Fibroblast of skin of left biceps (primary cell): ENCODE results near the gene IDH1.
"Not testable (repeated sequence)": the region's sequence is repeated elsewhere in the genome, so short reads cannot be mapped to it uniquely, and the experiment has no call there.

Experiments used
- DNase-seq, 2 experiments: peaks; one replicate each; pipeline ENCODE4 v3.0.0-alpha.2; 2013; ENCODE audit warnings: low read depth in 2 of 2

The IDH1 gene

DNA sequence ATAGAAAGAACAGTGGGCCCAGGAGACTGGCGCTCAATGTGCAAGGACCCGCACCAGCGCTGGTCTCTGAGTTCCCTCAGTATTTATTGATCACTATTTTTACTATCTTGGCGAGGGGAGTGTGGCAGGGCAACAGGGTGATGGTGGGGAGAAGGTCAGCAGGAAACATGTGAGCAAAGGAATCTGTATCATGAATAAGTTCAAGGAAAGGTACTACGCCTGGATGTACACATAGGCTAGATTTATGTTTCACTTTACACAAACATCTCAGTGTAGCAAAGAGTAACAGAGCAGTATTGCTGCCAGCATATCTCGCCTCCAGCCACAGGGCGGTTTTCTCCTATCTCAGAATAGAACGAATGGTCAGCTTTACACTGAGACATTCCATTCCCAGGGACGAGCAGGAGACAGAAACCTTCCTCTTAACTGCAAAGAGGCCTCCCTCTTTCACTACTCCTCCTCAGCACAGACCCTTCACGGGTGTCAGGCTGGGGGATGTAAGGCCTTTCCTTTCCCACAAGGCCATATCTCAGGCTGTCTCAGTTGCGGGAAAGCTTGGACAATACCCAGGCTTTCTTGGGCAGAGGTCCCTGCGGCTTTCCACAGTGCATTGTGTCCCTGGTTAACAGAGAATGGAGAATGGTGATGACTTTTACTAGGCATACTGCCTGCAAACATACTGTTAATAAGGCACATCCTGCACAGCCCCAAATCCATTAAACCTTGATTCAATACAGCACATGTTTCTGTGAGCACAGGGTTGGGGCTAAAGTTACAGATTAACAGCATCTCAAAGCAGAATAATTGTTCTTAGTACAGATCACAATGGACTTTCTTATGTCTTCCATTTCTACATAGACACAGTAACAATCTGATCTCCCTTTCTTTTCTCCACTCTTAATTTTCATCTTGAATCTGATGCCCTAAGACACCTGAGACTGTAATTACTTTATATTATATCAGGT is 2.3 kb upstream of the IDH1 start:
- not testable (repeated sequence) for DNase-seq

DNA sequence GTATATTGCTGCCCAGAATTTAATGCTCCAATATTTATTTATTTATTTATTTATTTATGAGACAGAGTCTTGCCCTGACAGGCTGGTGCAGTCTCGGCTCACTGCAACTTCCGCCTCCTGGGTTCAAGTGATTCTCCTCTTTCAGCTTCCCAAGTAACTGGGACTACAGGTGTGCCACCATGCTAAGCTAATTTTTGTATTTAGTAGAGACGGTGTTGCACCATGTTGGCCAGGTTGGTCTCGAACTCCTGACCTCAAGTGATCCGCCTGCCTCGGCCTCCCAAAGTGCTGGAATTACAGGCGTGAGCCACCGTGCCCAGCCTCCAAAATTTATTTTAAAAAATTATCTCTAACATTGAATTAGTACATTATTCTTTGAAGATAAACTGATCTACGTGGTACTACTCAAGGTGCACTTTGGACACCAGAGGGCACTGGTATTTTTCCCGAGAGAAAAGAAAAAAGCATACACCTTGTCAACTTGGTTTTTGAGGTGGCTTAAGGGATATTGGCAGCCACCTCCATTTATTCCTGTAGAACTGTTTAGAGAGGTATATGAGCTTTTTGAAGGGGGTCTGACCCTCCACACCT is 1.4 kb upstream of the IDH1 start:
- no peak for DNase-seq

DNA sequence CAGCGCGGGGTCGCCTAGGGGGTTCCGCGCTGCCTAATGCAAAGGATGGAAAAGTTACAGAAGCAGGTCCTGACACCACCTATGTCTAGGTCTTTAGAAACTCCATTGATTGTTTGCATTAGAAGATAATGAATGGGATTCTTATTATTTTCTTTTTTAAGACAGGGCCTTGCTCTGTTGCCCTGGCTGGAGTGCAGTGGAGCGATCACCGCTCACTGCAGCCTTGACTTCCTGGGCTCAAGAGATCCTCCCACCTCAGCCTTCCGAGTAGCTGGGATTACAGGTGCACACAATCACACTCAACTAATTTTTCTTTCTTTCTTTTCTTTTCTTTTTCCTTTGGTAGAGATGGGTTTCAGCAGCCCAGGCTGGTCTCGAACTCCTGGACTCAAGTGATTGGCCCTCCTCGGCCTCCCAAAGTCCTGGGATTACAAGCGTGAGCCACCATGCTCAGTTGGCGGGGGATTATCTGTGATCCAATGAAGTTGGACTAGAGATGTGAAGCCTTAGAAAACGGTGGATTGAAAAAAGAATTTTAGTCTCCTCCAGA is 761 bp upstream of the IDH1 start:
- no peak for DNase-seq

DNA sequence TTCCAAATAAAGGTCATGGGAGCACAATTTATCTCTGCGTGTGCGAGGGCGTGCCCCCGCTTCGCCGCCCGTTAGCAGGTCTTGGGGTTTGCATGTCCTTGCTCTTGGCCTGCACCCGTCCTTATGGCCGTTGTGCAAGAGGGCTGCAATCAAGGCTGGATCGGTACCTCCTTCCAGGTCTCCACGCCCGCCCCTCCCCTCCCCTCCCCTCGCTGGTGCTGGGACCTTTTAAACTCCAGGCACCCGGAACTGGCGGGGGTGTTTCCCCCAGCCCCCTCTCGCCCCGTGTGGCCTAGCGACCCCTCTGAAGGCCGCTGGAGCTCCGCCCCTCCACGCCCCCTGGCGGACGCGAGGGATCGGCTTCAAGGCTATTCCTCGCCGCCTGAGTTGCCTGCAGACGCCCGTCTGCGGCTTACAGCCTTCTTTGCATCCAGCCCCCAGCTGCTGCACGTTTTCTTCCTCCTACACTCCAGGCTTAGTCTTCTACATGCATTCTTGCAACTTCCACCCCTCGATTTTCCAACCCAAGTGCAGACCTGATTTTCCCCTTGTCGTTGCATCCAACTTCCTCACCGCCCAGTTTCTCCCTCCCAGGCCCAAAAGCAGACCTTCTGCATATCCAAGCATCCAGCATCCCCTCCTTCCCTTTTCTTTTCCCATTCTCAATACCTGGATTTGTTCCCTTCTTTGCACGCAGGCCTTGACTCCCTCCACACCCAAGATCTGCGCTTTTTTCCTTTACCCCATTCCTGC is 577 bp downstream of the IDH1 start:
- peak in 1 of 2 experiments; percentile 31 for DNase-seq

DNA sequence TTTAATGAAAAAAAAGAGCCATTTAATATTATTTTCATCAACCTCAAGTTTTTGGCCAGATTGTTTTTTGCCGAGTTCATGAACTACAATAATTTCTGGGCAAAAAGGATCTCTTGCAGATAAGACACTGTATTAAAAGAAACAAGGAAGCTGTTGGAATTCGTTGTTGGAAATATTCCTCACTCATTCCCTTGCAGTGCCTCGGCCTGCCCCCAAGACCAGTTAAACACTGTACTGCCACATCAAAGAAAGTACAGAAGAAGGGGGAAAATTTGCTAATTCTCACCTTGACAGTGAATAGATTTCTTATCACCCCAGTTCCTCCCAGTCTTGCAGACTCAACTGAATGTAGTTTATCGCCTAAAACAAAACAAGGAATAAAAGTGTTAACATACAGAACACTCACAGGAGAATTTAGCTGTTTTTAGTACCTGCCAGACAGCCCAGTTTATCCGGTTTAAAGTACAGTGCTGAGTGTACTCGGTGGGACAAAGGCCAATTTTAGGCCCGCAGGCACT is 1.2 kb downstream of the IDH1 start:
- DNase-seq, result no peak

DNA sequence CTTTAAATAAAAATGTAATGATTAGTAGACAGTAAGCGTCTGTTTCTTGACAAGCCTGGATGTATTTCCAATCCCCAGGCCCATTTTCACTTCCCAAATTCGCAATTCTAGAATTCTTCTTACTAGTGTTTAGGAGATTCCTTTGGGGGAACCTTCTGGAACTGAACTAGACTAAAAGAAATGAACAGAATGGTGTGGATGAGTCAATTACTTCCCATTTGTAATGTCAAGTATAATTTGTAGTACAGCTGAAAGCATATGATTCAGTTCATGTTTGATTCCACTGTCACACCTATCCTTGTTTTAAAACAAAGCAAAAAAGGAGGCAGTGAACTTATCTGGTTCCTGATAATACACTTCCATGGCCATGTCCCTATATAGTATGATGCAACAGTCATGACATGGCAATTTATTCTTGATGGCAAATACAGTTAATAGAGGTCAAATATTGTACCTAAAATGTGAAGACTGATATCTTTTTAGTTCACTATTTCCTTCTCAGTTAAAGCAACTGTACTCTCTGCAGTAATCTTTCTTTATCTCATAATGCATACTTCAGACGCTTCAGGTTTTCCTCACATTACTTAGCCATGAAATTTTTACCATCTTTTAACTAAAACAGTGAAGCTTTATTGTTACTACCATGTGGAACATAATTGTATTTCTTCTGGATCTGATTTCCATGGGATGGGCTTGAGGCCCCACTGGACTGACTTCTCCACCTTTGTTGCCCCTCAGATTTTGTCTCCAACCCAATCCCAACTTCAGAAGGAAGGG is 2.0 kb downstream of the IDH1 start:
- no peak for DNase-seq

DNA sequence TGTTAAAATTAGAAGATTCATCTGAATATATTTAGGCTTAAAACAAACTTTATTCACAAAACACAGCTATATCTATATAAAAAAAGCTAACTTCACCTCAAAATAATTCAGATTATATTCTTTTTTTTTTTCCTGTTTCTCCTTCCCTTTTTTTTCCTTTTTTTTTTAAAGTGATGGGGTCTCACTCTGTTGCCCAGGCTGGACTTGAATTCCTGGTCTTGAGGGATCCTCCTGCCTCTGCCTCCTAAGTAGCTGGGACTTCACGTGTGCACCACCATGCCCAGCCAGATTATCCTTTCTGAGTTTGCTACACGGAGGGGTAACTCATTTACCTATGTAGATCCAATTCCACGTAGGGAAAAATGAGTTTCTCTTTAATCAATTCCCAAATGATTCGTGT is 3.8 kb downstream of the IDH1 start:
- no peak for DNase-seq

DNA sequence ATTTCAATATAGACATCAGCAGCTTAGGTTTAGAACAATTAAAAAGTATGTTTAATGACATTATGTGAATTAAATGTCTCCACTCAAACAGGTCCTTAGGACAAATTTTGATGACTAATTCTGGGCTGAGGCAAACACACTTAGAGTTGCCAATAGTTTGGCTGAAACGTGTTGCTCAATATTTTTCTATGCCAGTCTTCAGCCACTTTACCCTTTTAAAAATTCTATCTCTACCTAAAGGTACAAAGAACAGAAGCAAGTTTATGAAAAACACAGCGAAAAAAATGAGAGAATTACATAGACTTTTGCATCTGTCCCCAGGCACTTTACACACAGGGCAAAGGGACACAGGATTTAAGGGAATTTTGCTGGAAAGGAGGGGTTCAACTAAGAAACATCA is 4.5 kb downstream of the IDH1 start:
- DNase-seq, result no peak

DNA sequence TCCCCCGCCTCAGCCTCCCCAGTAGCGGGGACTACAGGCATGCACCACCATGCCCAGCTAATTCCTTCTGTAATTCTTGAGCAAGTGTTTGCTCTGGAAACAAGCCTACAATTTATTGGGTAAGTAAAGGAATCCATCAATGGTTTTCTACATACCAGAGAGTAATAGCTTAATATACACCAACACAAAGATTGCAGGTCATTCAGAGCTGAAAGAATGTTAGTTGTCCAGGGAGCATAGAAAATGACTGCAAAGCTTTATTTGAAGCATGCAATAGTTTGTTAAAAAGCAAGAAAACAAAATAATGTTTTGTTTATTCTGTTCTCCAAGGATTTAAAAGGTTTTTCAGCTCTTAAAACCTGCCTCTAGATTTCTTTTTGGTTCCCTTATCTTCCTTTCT is 5.6 kb downstream of the IDH1 start:
- no peak for DNase-seq

DNA sequence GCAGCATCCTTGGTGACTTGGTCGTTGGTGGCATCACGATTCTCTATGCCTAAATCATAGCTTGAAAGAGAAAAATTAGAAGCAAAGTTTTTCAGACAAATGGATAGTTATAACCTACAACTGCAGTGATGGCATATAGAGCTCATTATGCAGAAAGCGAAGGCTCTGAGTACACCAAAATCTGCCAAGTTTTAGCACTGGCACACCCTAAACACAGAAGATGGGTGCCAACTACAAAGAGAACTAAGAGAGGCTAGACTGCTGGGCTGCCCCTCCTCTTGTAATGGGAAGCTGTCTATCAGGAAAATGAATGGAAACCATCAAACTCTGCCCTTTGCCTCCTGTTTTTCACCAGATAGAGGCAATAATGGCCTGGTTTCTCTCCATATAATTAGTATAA is 6.3 kb downstream of the IDH1 start:
- no peak for DNase-seq

DNA sequence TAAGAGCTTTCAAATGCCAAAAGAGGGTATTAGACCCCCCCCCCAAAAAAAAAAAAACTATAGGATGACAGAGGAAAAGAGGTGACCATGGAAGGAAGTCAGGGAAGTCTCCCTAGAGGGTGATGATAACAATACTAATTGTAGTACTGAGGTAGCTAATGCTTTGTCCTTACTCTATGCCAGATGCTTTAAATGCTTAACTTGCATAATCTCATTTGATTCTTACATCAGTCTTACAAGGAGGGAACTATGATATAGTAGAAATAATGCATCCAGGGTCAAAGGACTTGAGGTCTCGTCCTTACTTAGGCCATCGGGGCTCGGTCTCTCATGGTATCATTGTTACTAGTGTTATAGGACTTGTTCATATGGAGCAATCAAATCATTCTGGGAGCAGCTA is 9.1 kb downstream of the IDH1 start:
- DNase-seq, result no peak

DNA sequence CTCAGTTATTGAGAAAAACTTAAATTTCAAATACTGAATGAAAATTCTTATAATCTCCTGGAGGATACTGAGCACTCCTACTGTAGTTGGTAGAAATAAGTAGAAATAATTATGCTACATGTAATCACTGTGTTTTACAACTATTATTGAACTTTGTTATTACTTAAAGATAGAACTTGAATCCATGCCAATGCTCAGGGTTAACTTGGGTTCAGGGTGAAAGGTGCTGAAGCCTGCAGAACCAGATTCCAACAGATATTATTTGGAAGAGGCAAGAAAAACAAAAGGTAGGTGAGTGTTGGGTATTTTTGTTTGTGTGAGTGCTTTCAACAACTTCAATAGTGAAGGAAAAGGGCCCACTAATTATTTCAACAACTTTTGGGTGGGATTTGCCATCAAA is 10.4 kb downstream of the IDH1 start:
- no peak for DNase-seq

DNA sequence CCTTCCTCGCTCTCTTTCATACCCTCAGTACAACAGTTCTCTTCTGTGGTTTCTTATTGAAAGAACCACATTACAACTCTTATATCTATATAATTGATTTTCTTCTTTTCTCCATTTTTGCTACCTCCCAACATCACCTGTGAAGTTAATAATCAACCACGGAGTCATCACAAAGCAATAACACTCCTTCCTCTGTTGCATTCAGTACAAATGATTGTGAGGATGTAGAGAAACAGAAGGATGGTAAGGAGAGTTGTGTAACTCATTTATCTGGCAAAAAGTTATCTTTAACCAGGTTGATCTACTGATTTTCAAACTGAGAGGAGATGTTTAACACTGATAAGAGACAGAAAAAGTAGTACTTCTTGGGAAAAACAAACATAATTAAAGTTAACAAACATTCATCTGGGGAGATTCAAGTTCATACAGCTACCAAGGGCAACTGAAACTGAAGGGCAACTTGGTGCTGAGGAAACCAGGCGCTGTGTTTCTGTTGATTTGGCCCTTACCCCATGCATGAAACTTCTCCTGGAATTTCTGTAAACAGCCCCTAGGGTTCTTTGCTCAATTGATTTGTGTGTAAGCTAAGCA is 14.2 kb downstream of the IDH1 start:
- no peak for DNase-seq

DNA sequence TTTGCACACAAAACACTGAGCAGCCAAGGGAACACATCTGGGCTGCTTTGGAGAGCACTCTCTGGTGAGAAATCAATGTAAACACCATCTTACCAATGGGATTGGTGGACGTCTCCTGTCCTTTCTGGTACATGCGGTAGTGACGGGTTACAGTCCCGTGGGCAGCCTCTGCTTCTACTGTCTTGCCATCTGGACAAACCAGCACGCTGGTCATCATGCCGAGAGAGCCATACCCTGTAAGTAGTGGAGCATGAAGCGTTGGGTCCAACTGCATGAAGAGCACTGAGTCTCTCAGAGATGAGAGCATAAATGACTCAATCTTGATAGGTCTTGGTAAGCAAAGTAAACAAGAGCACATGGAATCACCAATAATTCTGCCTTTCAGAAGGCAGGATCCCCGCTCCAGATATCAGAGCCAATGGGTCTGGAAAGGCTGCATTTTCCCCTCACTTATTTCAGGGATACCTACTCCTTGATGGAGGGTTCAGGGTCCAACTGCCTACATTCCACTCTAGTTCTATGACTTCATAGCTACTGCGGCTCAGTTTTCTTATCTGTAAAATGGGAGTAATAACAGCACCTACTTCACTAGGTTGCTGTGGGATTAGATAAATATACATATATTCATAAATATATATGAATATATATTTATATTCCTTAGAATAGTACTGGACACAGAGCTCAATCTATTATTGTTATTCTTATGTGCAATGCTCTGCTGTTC is 14.9 kb downstream of the IDH1 start:
- DNase-seq, result no peak

DNA sequence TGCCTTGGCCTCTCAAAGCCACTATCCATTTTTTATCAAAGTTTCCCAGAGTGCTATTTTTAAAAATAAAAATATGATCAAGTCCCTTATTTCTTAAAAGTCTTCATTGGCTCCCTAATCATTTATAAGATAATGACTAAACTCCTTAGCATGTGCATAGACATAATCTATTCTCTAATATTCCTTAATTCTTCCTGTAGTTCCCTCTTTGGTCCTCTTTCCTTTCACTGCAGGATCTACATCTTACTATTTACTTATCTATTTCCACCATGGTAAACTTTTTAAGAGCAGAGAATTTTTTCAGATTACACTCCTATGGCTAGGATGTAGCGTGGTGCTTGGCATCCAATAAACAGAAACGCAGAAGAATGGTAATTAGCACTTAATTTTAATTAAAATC is 19.0 kb downstream of the IDH1 start:
- no peak for DNase-seq

DNA sequence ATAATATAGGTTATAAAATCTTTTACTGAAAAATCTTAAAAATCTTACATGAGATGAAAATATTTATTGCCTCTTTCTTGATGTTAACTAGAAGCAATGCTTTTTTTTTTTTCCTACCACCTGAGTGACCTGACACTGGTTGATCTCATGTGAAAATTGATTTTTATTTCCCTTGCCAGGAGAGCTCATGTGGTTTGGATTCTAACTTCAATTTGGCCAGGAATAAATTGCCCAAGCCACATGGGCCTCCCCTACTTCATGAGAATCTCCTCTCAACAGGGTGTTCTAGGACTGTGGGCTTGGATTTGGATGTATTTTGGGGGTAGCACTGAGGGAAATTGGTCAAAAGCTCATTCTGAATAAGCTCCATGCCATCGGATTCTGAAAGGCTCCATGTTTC is 20.1 kb downstream of the IDH1 start:
- no peak for DNase-seq

DNA sequence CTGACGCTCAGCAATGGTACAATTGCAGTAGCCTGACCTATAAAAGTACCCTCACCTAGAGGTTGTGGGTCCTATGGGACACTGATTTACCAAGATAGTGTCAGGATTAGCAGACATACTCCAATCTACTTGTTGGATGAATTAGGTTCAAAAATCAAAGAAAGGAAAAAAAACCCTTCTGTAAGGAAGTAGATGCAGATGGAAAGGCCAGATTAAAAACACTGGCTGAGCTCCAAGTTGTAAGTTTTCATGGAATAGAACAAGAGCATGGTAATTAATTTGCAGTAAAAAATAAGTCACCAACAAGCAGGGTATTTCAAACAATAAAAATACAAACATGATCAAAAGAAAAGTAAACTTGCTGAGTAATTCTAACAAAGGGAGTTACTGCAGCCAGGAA is 26.4 kb downstream of the IDH1 start:
- DNase-seq, result no peak

DNA sequence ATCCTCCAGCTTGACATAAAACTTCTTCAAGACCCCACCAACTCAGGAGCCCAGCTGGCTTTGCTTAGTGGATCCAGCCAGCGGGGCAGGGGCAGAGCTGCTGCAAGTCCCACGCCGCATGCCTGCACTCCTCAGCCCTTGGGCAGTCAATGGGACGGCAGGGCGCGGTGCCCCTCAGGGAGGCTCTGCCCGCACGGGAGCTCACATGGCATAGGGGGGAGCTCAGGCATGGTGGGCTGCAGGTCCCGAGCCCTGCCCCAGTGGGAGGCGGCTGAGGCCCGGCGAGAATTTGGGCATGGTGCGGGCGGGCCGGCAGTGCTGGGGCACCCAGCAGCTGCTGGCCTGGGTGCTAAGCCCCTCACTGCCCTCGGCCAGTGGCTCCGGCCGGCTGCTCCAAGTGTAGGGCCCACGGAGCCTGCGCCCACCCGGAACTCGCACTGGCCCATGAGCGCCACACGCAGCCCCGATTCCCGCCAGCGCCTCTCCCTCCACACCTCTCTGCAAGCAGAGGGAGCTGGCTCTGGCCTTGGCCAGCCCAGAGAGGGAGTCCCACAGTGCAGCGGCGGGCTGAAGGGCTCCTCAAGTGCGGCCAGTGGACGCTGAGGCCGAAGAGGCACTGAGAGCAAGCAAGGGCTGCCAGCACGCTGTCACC is 27.2 kb downstream of the IDH1 start:
- no peak for DNase-seq

DNA sequence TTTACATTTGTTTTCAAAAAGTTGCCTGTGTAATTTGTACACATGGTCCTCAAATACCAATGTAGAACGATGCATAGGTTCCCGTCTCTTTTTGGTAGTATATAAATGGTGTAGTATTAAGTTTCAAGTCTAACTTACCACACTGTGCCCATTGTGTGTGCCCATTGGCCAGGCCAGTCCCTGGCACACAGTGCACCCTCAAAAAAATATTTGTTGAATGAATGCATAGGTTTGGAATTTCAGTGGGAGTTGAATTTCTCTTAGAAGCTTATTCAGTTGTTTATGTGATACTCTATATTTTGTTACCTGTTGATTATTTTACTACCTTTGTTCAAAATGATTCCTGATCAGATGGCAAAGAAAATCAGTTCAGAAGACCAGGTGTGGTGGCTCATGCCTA is 30.1 kb downstream of the IDH1 start:
- no peak for DNase-seq

DNA sequence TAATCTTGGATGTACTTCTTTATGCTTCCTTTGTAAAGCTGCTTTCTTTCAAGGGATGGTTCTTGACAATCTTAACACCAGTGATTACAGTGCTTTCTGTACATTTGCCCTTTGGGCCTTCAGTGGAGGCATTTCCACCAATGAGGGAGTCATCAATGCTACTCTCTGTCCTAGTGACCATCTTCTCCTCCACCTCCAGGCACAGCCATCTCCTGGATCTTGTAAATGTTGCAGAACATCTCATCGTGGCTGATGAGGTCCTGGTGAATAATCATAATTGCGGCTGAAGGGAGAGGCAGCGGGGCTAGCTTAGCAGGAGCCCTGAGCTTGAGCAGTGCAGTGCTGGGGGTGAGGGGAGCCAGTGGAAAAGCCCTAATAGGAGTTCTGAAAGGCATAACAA is 32.5 kb downstream of the IDH1 start:
- no peak for DNase-seq
